Measurements from ENCODE around the gene OBP2A.

- TF ChIP-seq POLR2A (IDR thresholded peaks at IDR 0.05) (no peak), CTCF (IDR thresholded peaks at IDR 0.05) (no peak)
Observed at GRCh38 chr9:135522931-135523330, 23.0 kb upstream of the OBP2A start.

Measured in Peyer's patch (tissue), 4 donors.